GM08714 (cell line): ENCODE data around the gene SLC38A3.

Experiments
- H3K4me3 ChIP-seq: fragments of 200-500 bp; sonication (Bioruptor generic); 2 replicates; pipeline ENCODE4 v1.5.1; 2014; ENCODE audit warnings: mild to moderate bottlenecking, low read length, inconsistent platforms
- ZNF274 ChIP-seq: IDR thresholded peaks from 2 replicates; pipeline ENCODE4 v1.6.1; 2012; ENCODE audit warnings: mild to moderate bottlenecking, low read depth, low read length

SLC38A3 gene

GRCh38 chr3:50231581-50231980 is 26.5 kb downstream of the SLC38A3 start:
- no peak for TF ChIP-seq ZNF274
- no peak overlapping the region for H3K4me3 ChIP-seq

- TF ChIP-seq ZNF274, result no peak
- no peak overlapping the region for H3K4me3 ChIP-seq
These were observed 27.2 kb downstream of the SLC38A3 start for GRCh38 chr3:50232303-50232702.

- H3K4me3 ChIP-seq, result no peak overlapping the region
- no peak for TF ChIP-seq ZNF274
These were observed 28.1 kb downstream of the SLC38A3 start for GRCh38 chr3:50233176-50233575.

GRCh38 chr3:50235716-50236483 is 30.8 kb downstream of the SLC38A3 start, which contains the start of gene GNAI2:
GNAI2 (plus strand) TSS chr3:50236204; CDS start chr3:50236336, 132 bp downstream.
- H3K4me3 ChIP-seq, result peak within 1 kb of the TSS; percentile 71
- no peak for TF ChIP-seq ZNF274

GRCh38 chr3:50236484-50237132 is 31.5 kb downstream of the SLC38A3 start:
- TF ChIP-seq ZNF274, result no peak
- peak overlapping the region; percentile 71 for H3K4me3 ChIP-seq

- peak overlapping the region; percentile 71 for H3K4me3 ChIP-seq
- TF ChIP-seq ZNF274, result no peak
These were observed 32.1 kb downstream of the SLC38A3 start for GRCh38 chr3:50237133-50237651.

GRCh38 chr3:50237754-50238548 is 32.9 kb downstream of the SLC38A3 start:
- peak overlapping the region; percentile 71 for H3K4me3 ChIP-seq
- no peak for TF ChIP-seq ZNF274

GRCh38 chr3:50238549-50239026 is 33.5 kb downstream of the SLC38A3 start:
- no peak for TF ChIP-seq ZNF274
- H3K4me3 ChIP-seq, result peak overlapping the region; percentile 71; the same call in 1 of the 2 replicates

GRCh38 chr3:50239649-50240048 is 34.6 kb downstream of the SLC38A3 start:
- H3K4me3 ChIP-seq, result no peak overlapping the region
- TF ChIP-seq ZNF274, result no peak

- H3K4me3 ChIP-seq, result no peak overlapping the region
- TF ChIP-seq ZNF274, result no peak
These were observed 36.1 kb downstream of the SLC38A3 start for GRCh38 chr3:50241163-50241562.

GRCh38 chr3:50241713-50242380 is 36.8 kb downstream of the SLC38A3 start:
- no peak for TF ChIP-seq ZNF274
- no peak overlapping the region for H3K4me3 ChIP-seq

GRCh38 chr3:50242381-50242770 is 37.3 kb downstream of the SLC38A3 start:
- H3K4me3 ChIP-seq, result no peak overlapping the region; the same call in 1 of the 2 replicates
- TF ChIP-seq ZNF274, result no peak

- TF ChIP-seq ZNF274, result no peak
- H3K4me3 ChIP-seq, result no peak overlapping the region; the same call in 1 of the 2 replicates
These were observed 37.9 kb downstream of the SLC38A3 start for GRCh38 chr3:50242851-50243542.
